HG02981 (cell line): ENCODE data around the gene GNAS-AS1.

ENCODE experiments used
- ATAC-seq: cut with Tn5 transposase; IDR thresholded peaks from one replicate; pipeline ENCODE4 v1.9.1; 2021; ENCODE audit warnings: mild to moderate bottlenecking, moderate library complexity; ENCODE audit not compliant: unreplicated experiment

The GNAS-AS1 gene

GRCh38 chr20:58850693-58851174, at the start of gene GNAS-AS1:
Gene GNAS-AS1 (minus strand): TSS chr20:58850902.
- ATAC-seq: peak; percentile 83

- ATAC-seq: no peak
Measured at GRCh38 chr20:58900397-58900796, 49.7 kb upstream of the GNAS-AS1 start.

- ATAC-seq: no peak
Measured at GRCh38 chr20:58899512-58899911, 48.8 kb upstream of the GNAS-AS1 start.

DNA sequence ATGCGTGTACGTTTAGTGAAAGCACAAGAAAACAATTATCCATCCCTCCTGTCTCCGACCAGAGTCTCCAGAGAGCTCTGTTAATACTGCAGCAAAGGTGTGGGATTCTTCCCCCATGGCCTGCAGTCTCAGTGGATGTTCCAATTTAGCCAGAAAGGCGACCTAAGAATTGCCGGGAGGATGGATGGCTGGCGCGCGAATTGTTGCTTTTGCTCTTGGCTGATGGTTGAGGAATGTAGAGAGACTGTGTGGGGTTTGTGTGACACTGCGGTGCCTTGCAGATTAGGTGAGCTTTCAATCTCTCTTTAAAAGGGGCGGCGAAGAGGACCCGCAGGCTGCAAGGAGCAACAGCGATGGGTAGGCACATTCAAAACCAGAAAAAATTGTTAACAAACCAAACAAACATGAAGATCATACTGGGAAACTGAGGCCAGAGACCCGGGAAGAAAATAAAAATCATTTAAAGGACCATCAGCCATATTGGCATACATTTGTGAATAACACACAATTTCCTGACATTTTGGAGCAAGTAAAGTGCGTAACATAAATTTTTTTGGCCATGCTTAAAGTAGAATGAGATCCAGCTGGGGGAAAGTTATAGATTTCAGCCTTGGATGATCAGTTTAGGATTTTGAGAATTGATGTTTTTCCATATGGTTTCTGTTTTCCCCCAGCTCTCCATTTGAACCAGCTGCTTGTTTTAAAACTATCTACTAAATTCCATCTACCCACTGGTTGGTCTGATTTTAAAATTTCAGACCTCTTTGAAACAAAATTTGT, 48.1 kb upstream of the GNAS-AS1 start:
- ATAC-seq: no peak

GRCh38 chr20:58897488-58897887, 46.8 kb upstream of the GNAS-AS1 start:
- no peak for ATAC-seq

DNA sequence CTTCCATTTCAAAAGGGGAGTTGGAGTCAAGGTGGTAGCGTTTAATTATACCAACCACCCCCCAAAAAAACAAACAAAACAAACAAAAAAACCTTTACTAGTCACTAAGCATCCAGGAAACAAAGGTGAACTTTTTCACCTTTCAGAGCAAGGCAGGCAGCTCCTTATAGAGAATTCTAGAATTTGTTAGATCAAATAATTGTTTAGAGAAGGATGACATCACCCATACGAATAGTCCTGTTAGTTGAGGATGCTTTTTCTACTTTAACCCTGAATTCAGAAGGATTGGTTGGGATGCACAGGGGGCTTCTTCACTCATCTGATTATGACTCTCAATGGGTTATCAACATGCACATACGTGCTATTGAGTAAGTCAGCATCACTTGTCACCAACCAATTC, 46.1 kb upstream of the GNAS-AS1 start:
- no peak for ATAC-seq

DNA sequence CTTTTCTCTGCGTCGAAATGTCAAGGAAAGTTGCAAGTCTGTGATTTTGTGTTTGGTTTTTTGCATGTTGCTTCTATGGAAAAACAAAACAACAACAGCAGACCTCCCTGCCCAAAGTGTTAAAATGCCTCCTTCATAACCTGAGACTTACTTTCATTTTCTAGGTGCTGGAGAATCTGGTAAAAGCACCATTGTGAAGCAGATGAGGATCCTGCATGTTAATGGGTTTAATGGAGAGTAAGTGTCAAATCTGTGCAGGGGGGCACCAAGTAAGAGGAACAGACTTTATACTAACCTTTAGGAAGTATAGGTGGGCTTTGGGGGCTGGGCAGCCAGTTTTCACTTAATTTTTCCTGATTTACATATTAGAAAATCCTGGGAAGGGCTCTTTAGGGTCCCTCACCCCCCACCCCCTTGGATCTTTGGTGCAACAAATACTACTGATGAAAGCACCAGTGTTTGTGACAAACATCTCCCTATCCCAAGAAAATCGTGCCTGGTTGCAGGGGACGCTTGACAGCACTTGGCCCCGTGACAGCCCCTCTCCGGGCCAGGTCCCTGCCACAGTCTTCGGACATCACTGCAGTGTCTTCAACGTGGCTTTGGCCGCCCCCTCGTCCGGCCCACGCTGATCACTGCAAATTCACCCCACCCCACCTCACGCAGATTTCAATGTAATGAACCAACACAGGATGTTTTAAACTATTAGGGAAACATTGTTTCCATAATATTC, 44.9 kb upstream of the GNAS-AS1 start:
- no peak for ATAC-seq

DNA sequence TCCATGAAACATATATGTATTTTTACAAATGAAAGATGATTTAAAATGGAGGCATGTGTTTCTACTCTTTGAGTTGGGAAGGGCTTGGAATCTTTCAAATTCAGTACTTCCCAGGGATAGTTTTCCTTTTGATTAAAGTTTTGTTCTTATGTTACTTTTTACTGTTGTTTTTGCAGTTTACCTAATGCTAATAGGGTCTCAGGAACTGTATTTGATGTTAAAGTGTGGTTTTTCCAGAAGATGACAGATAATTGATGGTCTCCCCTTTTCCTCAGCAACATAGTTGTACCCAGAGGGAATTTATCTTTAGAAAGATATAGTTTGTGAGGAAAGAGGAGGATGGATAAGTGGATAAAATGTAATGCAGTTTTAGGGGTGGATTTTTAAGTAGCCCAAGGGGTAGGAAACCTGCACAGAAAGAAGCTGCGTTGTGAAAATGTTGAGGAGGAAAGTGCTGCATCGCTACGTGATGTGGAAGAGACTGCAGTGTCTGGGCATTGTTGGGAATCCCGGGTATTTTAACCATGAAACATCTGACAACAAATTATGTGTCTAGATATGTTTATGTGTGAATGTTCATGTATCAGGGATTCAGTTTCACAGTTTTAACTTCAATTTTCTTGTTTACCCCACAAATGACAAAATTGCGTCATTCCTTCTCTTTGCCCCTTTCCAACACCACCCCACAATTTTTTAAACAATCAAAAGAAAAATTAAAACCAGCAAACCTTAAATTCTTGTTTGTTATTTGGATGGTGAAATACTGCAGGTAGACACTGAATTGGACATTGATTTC, 44.1 kb upstream of the GNAS-AS1 start:
- ATAC-seq: no peak

GRCh38 chr20:58893355-58894120, 42.8 kb upstream of the GNAS-AS1 start:
- no peak for ATAC-seq

DNA sequence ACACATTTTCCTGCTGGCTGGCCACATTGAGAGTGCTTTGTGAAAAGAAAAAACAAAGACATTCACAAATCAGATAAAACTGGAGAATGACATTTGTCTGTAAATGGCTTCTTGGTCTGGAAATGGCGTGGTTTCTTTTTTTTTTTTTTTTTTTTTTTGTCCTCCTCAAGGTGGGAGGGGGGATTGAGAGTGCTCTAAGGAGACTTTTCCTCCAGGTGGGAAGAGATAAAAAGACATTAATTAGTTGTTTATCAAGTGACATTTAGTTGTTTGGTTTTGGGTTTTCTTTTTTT, 42.2 kb upstream of the GNAS-AS1 start:
- no peak for ATAC-seq

DNA sequence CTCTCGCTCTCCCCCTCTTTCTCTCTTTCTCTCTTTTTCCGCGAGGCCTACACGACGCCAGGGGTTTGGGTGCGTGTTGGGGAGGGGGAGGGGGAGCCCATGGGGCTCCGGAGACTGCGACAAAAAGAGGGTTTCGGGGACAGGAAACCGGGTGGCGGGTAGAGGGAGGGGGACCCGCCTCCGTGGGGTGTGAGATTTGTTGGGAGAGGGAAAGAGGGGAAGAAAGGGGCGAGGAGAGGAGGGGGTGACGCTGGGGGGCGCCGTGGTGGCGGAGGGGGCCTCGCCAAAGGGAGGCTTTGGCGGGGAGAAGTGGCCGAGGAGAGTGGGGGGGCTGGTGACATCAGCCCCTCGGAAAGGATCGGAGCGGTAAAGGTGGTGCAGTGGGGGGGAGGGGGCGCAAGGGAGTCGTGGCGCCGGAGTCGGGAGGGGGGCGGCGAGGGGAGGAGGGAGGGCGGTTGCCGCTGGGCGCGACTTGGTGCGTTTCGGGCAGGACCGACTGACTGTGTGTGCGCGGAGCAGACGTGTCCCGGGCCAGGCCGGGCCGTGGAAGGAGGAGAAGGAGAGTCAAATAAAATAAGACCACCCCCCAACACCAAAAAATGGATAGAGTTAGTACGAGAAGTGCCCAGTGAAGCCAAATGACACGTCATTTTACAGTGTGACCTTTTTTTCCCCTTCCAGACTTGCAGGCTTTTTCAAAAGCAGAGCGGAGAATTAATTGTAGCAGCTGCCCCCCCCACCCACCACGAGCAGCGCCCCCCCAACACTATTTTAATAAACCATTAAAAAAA, 41.6 kb upstream of the GNAS-AS1 start:
- no peak for ATAC-seq

DNA sequence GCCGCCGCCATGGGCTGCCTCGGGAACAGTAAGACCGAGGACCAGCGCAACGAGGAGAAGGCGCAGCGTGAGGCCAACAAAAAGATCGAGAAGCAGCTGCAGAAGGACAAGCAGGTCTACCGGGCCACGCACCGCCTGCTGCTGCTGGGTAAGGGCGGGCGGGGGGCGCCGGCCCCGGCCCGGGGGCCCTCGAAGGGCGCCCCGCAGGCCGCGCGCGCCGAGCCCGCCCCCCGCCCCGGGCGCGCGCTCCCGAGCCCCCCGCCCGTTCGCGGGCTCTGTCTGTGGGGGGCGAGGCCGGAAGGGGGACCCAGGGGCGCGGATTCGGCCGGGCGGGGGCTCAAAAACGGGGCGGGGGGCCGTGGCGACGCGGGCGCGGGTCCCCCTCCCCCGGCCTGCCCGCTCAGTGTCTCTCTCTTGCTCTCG, 41.0 kb upstream of the GNAS-AS1 start:
- ATAC-seq: no peak

- ATAC-seq: no peak
Measured at GRCh38 chr20:58891086-58891717, 40.5 kb upstream of the GNAS-AS1 start.

GRCh38 chr20:58890518-58891085, 39.9 kb upstream of the GNAS-AS1 start:
- no peak for ATAC-seq

DNA sequence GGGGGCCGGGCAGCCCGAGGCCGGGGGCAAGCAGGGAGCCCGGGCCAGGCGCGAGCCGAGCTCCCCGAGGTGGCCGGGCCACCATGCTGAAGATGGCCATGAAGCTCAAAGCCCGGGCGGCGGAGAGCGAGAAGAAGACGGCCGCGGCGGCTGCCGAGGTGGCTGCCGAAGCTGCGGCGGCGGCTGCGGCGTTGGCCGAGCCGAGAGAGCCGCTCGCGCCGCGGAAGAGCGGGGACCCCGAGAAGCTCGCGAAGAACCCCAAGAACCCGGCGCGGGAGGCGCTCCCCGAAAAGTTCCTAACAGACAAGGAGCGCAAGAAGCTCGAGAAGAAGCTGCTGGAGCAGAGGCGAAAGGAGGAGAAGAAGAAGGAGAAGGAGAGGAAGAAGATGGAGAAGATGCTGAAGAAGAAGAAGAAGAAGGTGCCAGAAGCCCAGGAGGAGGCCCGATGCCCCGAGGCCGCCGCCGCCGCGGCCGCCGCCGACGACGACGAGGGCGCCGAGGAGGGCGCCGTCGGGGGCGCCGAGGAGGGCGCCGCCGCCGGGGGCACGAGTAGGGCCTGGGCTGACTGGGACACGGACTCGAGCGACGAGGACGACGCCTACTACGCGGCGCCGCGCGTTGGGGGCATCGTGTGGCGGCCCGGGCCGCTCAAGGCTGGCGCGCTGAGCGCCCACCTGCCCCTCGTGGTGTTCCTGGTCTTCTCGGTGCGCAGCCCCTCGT, 39.3 kb upstream of the GNAS-AS1 start:
- no peak for ATAC-seq

- ATAC-seq: no peak
Measured at GRCh38 chr20:58889334-58889760, 38.6 kb upstream of the GNAS-AS1 start.

GRCh38 chr20:58888521-58889333, 38.0 kb upstream of the GNAS-AS1 start:
- peak; percentile 29 for ATAC-seq

DNA sequence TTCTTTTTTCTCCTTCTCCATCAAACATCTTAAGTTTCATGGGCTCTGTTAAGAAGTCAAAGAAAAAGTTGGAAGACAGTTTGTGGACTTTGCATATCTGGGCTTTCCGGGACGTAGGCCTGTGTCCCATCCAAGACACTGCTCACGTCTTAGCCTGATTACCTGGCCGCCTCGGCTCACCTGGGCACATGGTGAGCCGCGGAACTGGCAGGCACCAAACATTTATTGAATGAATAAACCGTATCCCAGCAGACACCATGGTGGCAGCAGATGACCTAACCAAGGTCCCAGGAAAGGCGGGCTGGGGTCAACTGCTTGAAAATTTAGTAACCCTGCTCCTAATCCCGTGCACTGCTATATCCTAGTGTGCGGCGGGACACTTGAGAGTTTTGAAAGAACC, 37.4 kb upstream of the GNAS-AS1 start:
- no peak for ATAC-seq
